B cell (primary cell): ENCODE measurements around the gene RETREG1. TPM values are rescaled to one million over a fixed set of nuclear protein-coding genes. Genes with fewer than 3 reads are reported as not detected.

Source experiments
- ATAC-seq: fragments of 200-7000 bp; cut with Tn5 transposase; one replicate; pipeline ENCODE4 v1.10.0; 2021; ENCODE audit warnings: low read depth, mild to moderate bottlenecking, moderate number of reproducible peaks, moderate library complexity
- CTCF ChIA-PET: fragments of 350-600 bp; sonication (Branson Sonifier 250); formaldehyde crosslinking; loops from one replicate; lab custom pipeline; 2021; ENCODE audit warnings: antibody characterized with exemption, inconsistent platforms; lab: Charles Lee
- POLR2A ChIA-PET: fragments of 350-600 bp; sonication (Branson Sonifier 250); formaldehyde crosslinking; loops from one replicate; lab custom pipeline; 2021; ENCODE audit warnings: antibody characterized with exemption; lab: Charles Lee
- DNase-seq: peaks from one replicate; pipeline ENCODE4 v3.0.0; 2013
- H2AFZ ChIP-seq: 2 replicates; pipeline ENCODE4 v1.6.1; 2012; ENCODE audit warnings: mild to moderate bottlenecking, low read depth, low read length; ENCODE audit not compliant: insufficient read depth, poor library complexity, severe bottlenecking
- H3K27ac ChIP-seq, 2 donors: 1 replicate in 1 of 2; 2 replicates in 1 of 2; pipeline ENCODE4 v1.5.1; 2012 to 2013; ENCODE audit warnings: low read length in 2 of 2, mild to moderate bottlenecking in 2 of 2, moderate library complexity in 1 of 2
- H3K27me3 ChIP-seq, 4 experiments: fragments of 200-600 bp in 1 of 4; sonication (generic) in 1 of 4; replicated peaks in 1 of 4; 1 replicate in 2 of 4; 2 replicates in 2 of 4; pipeline versions ENCODE4 v1.6.1 to v1.7.0; 2013 to 2016; ENCODE audit warnings: low read length in 3 of 4, mild to moderate bottlenecking in 2 of 4, mixed read lengths in 1 of 4, moderate library complexity in 1 of 4; ENCODE audit not compliant: insufficient read depth in 4 of 4, control insufficient read depth in 3 of 4; ENCODE audit errors: control extremely low read depth in 1 of 4
- H3K36me3 ChIP-seq, 2 experiments: replicated peaks in 1 of 2; 1 replicate in 1 of 2; 2 replicates in 1 of 2; pipeline versions ENCODE4 v1.6.1 to v1.7.1; 2013; ENCODE audit warnings: low read length in 1 of 2; ENCODE audit not compliant: insufficient read depth in 2 of 2, control insufficient read depth in 1 of 2; ENCODE audit errors: control extremely low read depth in 1 of 2, extremely low read depth in 1 of 2
- H3K4me1 ChIP-seq, 2 donors: fragments of 200-600 bp in 1 of 2; sonication (generic) in 1 of 2; 1 replicate in 1 of 2; 2 replicates in 1 of 2; pipeline versions ENCODE4 v1.5.1 to v1.6.1; 2013 to 2017; ENCODE audit warnings: low read length in 2 of 2; ENCODE audit not compliant: control insufficient read depth in 2 of 2, insufficient read depth in 2 of 2
- H3K4me2 ChIP-seq: replicated peaks from 2 replicates; pipeline ENCODE3; 2012; ENCODE audit warnings: mild to moderate bottlenecking, low read depth, low read length; ENCODE audit not compliant: poor library complexity, severe bottlenecking
- H3K4me3 ChIP-seq, 5 experiments: fragments of 200-600 bp in 1 of 5; sonication (generic) in 1 of 5; 1 replicate in 3 of 5; 2 replicates in 2 of 5; pipeline versions ENCODE4 v1.5.1 to v1.7.0; 2011 to 2016; ENCODE audit warnings: low read length in 4 of 5, mild to moderate bottlenecking in 4 of 5, low read depth in 2 of 5, control low read depth in 1 of 5, moderate library complexity in 1 of 5; ENCODE audit not compliant: insufficient read depth in 1 of 5; ENCODE audit errors: control extremely low read depth in 1 of 5, extremely low read depth in 1 of 5
- H3K79me2 ChIP-seq: fragments of 200-600 bp; sonication (generic); one replicate; pipeline ENCODE4 v1.6.0; 2016; ENCODE audit warnings: low read length; ENCODE audit not compliant: control insufficient read depth, insufficient read depth
- H3K9ac ChIP-seq: fragments of 200-600 bp; sonication (generic); 2 replicates; pipeline ENCODE4 v1.6.1; 2017; ENCODE audit warnings: mild to moderate bottlenecking, low read length, moderate library complexity
- H3K9me3 ChIP-seq, 3 donors: one replicate each; pipeline versions ENCODE4 v1.6.1 to v1.7.1; 2013; ENCODE audit warnings: low read length in 2 of 3; ENCODE audit not compliant: control insufficient read depth in 2 of 3, insufficient read depth in 1 of 3; ENCODE audit errors: control extremely low read depth in 1 of 3
- H4K20me1 ChIP-seq: 2 replicates; pipeline ENCODE4 v1.6.0; 2012; ENCODE audit warnings: mild to moderate bottlenecking, low read length; ENCODE audit not compliant: insufficient read depth, control insufficient read depth, poor library complexity, severe bottlenecking
- H3K27ac Mint-ChIP-seq: one replicate; pipeline ENCODE4 v1.8.0; 2021; ENCODE audit warnings: mixed read lengths
- H3K27me3 Mint-ChIP-seq: one replicate; pipeline ENCODE4 v1.8.0; 2021; ENCODE audit warnings: mixed read lengths
- H3K4me1 Mint-ChIP-seq: one replicate; pipeline ENCODE4 v1.8.0; 2021; ENCODE audit warnings: mixed read lengths
- H3K4me3 Mint-ChIP-seq: one replicate; pipeline ENCODE4 v1.8.0; 2021; ENCODE audit warnings: mixed read lengths
- H3K9me3 Mint-ChIP-seq: one replicate; pipeline ENCODE4 v1.8.0; 2022; ENCODE audit warnings: mixed read lengths; ENCODE audit not compliant: insufficient read depth
- EZH2 ChIP-seq: IDR thresholded peaks from 2 replicates; pipeline ENCODE4 v1.6.1; 2012; ENCODE audit warnings: borderline replicate concordance, low read depth, mild to moderate bottlenecking, moderate library complexity, low read length; ENCODE audit not compliant: insufficient read depth, poor library complexity, severe bottlenecking
- WGBS: methylation state at CpG from one replicate; pipeline ENCODE4 v1.1.5; 2013; ENCODE audit warnings: missing lambda C conversion rate; ENCODE audit not compliant: insufficient coverage; 5-methylcytosine and 5-hydroxymethylcytosine counted together
- intact Hi-C: fragments of 100-400 bp; cut with micrococcal nuclease; formaldehyde crosslinking; loops from one replicate; pipeline ENCODE4 v1.10.0; 2022
- polyA plus RNA-seq: library from polyadenylated mRNA; depleted of rRNA; stranded (reverse); fragments of >200 nt; gene quantifications from 2 replicates; pipeline ENCODE4 v1.2.3, GENCODE V29; 2012
- total RNA-seq, 2 donors: library from RNA; stranded (reverse); fragments of 120-200 nt in 1 of 2; gene quantifications; 1 replicate in 1 of 2; 2 replicates in 1 of 2; pipeline versions ENCODE4 v1.2.3 to v1.2.4, GENCODE V29; 2013 to 2022
- TF ChIP-seq, protein P1 (sequence below): fragments of 200-600 bp; IDR thresholded peaks from one replicate; pipeline ENCODE4 v1.8.0; 2022; ENCODE audit warnings: antibody characterized with exemption, mild to moderate bottlenecking

RETREG1 gene
- total and polyA plus RNA-seq, 2 donors (not counting 1 experiment from before 2014, with no cell fraction given): 5.1 to 12.9 TPM

DNA sequence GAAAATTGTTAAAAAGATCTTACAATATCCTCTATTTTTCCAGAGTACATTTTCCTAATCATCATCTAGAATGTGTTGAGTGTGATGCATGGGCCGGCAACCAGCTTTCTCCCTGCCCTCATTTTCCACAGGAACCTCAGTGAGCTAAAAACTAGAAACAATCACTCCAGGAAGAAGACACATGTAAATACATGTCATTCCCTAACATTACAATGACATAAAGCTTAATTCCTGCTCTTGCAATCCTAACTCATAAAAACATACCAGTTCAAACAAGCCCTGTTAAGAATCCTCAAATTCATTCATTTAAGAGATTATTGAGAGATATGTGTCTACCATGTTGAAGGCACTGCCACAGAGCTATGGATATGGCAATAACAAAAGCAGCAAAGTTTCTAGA, 132.7 kb downstream of the RETREG1 start:
- Histone ChIP-seq H2AFZ (no peak overlapping the region), H3K4me3 (no peak overlapping the region), H3K4me2 (no peak overlapping the region), H3K27me3 (no peaks in the 10 kb centered on the region), H4K20me1 (no peaks in the 10 kb centered on the region), H3K9me3 (no peaks in the 10 kb centered on the region), H3K4me1 (no peaks in the 10 kb centered on the region), H3K79me2 (no peaks in the 10 kb centered on the region), H3K36me3 (no peaks in the 10 kb centered on the region), H3K9ac (no peak overlapping the region), H3K27ac (no peak overlapping the region)
- no peaks in the 10 kb centered on the region for H3K4me1 Mint-ChIP-seq
- DNase-seq (no peak), ATAC-seq (no peak)
- no peak for TF ChIP-seq EZH2
- TF ChIP-seq, protein P1, sequence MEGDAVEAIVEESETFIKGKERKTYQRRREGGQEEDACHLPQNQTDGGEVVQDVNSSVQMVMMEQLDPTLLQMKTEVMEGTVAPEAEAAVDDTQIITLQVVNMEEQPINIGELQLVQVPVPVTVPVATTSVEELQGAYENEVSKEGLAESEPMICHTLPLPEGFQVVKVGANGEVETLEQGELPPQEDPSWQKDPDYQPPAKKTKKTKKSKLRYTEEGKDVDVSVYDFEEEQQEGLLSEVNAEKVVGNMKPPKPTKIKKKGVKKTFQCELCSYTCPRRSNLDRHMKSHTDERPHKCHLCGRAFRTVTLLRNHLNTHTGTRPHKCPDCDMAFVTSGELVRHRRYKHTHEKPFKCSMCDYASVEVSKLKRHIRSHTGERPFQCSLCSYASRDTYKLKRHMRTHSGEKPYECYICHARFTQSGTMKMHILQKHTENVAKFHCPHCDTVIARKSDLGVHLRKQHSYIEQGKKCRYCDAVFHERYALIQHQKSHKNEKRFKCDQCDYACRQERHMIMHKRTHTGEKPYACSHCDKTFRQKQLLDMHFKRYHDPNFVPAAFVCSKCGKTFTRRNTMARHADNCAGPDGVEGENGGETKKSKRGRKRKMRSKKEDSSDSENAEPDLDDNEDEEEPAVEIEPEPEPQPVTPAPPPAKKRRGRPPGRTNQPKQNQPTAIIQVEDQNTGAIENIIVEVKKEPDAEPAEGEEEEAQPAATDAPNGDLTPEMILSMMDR: no peak
- no CpG with 5 or more reads among the region's 1 CpG for WGBS
- intact Hi-C loops: no loop called here
- no peaks in the 10 kb centered on the region for H3K9me3 Mint-ChIP-seq
- no peak overlapping the region for H3K4me3 Mint-ChIP-seq
- ChIA-PET CTCF (interaction anchor here (1.0 to 1.3 kb wide), 3 partner anchors 9 to 706 kb away, joined by 3 to 4 read pairs (median 3); no protein-coding TSS in a partner anchor), POLR2A (no interaction called here)
- no peak overlapping the region for H3K27ac Mint-ChIP-seq
- H3K27me3 Mint-ChIP-seq: peaks cover 8% of the 10 kb centered on the region

- no peaks in the 10 kb centered on the region for H3K4me1 Mint-ChIP-seq
- no peak overlapping the region for H3K4me3 Mint-ChIP-seq
- H3K27me3 Mint-ChIP-seq: peaks cover 8% of the 10 kb centered on the region
- H3K27ac ChIP-seq: no peak overlapping the region
- no peak overlapping the region for H3K27ac Mint-ChIP-seq
- CTCF ChIA-PET: interaction anchor here (1.3 to 1.8 kb wide), 3 partner anchors 8 to 184 kb away, joined by 3 to 9 read pairs (median 4); no protein-coding TSS in a partner anchor
- H3K36me3 ChIP-seq: no peaks in the 10 kb centered on the region
- DNase-seq (no peak), ATAC-seq (no peak)
- TF ChIP-seq, protein P1: no peak
- TF ChIP-seq EZH2: no peak
- no peaks in the 10 kb centered on the region for H4K20me1 ChIP-seq
- H2AFZ ChIP-seq: no peak overlapping the region
- POLR2A ChIA-PET: no interaction called here
- no peaks in the 10 kb centered on the region for H3K4me1 ChIP-seq
- no peaks in the 10 kb centered on the region for H3K79me2 ChIP-seq
- no peaks in the 10 kb centered on the region for H3K9me3 ChIP-seq
- H3K4me2 ChIP-seq: no peak overlapping the region
- no peaks in the 10 kb centered on the region for H3K9me3 Mint-ChIP-seq
- intact Hi-C loops: no loop called here
- H3K4me3 ChIP-seq: no peak overlapping the region
- H3K27me3 ChIP-seq: no peaks in the 10 kb centered on the region
- H3K9ac ChIP-seq: no peak overlapping the region
These were observed 133.4 kb downstream of the RETREG1 start for GRCh38 chr5:16483361-16483760.
